Myocyte (in vitro differentiated cells): ENCODE results near the gene NCAM1. TPM values are rescaled to one million over a fixed set of nuclear protein-coding genes. Genes with fewer than 3 reads are reported as not detected.
"Not testable (repeated sequence)": the region's sequence is repeated elsewhere in the genome, so short reads cannot be mapped to it uniquely, and the experiment has no call there.

Source experiments
- DNase-seq: peaks from one replicate; pipeline ENCODE4 v3.0.0-alpha.2; 2012; ENCODE audit warnings: low read depth
- total RNA-seq: library from RNA; depleted of rRNA; stranded (reverse); fragments of >200 nt; gene quantifications from 2 replicates; pipeline ENCODE4 v1.2.3, GENCODE V29; 2014

NCAM1 gene
- total RNA-seq, 1 donor from 2014 or later = 591 TPM

- peak; percentile 20 for DNase-seq
Measured at GRCh38 chr11:113296447-113297205, 335.4 kb downstream of the NCAM1 start.

DNA sequence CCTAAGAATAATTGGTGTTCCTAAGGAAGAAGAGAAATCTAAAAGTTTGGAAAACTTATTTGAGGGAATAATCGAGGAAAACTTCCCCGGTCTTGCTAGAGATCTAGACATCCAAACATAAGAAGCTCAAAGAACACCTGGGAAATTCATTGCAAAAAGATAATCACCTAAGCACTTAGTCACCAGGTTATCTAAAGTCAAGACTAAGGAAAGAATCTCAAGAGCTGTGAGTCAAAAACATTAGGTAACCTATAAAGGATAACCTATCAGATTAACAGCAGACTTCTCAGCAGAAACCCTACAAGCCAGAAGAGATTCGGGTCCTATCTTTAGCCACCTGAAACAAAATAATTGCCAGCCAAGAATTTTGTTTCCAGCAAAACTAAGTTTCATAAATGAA lies 337.3 kb downstream of the NCAM1 start:
- not testable (repeated sequence) for DNase-seq

- no peak for DNase-seq
Measured at GRCh38 chr11:113304916-113305315, 343.7 kb downstream of the NCAM1 start.

GRCh38 chr11:113305440-113306336 lies 344.5 kb downstream of the NCAM1 start:
- DNase-seq = peak; percentile 78

DNA sequence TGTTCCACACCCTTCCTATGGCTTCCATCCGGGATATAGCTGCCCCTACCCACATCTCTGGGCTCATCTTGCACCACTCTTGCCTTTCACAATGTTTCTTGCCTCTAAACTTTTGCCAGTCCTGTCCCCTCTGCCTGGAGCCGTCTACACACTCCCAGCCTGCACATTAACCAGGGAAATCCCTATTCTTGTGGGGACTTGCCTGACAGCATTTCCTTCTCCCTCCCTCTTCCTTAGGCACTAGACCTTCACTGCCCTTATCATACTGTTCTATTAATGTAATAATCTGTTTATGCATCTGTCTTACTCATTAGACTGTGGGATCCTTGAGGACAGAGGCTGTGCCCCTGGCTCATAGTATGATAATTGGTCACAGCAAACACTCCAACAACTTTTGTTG lies 347.4 kb downstream of the NCAM1 start:
- DNase-seq = no peak

- DNase-seq = peak; percentile 77
Measured at GRCh38 chr11:113311536-113311935, 350.3 kb downstream of the NCAM1 start.

- DNase-seq = peak; percentile 54
Measured at GRCh38 chr11:113313601-113314000, 352.4 kb downstream of the NCAM1 start.

DNA sequence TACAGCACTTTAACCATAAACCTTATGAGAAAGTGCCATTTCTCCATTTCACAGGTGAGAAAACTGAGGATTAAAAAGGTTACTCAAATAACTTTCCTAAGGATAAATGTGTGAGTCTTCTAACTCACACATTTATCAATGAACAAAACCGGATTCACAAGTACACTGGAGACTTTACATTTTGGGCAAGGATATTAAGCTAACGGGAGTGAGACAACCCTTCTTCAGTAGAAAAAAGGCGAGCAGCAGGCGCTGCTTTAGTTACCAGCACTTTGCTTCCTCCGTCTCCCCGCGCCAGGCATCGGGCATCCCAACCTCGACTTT lies 352.8 kb downstream of the NCAM1 start:
- no peak for DNase-seq

DNA sequence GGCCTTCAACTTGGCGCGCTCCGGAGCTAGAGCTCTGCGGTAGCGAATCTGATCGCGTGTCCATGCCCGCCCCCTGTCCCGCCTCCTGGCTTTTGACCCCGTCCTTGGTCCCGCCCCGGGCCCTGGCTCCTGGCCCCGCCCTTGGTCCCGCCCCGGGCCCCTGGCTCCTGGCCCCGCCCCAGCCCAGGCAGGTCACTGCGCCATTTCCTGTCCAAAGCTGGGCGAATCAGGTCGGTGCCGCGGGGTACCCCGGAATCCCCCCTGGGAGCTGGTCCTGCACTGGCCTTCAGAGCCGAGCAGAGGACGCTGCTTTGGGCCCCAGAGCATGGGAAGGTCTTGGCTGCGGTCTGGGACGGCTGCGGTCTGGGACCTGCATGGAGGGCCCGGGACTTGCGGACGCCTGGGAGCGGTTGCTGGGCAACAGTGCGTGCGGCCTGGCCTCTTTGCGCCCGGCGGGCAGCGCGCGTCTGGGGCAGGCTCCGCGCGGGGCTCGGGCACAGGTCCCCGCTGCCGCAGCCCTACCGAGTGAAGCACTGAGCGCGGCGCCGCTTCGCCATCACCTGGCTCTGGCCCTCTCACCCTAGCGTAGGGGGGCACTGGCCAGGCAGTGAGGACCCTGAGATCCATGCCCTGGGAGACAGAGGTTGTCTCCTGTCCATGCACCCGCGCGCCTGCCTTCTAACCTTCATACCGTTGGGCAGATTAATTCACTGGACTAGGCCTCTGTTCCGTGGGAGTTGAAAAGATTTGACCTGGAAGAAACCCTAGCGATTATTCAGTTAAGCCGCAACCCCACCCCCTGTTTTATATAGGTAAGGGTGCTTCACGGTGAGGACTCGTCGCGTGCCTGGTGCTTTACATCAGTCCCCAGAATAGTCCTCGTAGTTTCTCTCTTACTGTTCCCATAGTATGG lies 353.4 kb downstream of the NCAM1 start, which contains the start of gene TTC12:
Gene TTC12 (plus strand): TSS at position 195 of the 913 bp plus-strand sequence. CDS start 1,675 bp downstream, outside the sequence.
- DNase-seq = peak; percentile 96

- no peak for DNase-seq
Measured at GRCh38 chr11:113315811-113316210, 354.6 kb downstream of the NCAM1 start.

- no peak for DNase-seq
Measured at GRCh38 chr11:113316256-113316655, 355.0 kb downstream of the NCAM1 start.

DNA sequence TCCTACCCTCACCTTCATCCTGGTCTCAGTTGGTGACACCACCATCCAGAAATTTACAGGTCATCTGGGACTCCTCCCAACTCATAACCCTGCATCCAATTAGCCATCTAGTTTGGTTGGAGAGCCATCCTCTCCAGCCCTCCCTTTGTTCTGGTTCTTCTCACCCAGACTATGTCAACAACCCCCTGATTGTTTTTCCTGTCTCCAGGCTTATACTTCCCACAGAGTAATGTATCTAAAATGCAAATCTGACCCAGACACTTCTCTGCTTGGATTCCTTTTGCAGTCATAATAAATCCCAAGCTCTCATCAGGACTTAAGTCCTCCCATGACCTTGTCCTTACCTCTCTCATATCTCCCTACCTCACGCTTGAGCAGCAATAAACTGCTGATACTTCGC lies 356.1 kb downstream of the NCAM1 start:
- no peak for DNase-seq

GRCh38 chr11:113319085-113319484 lies 357.9 kb downstream of the NCAM1 start:
- DNase-seq = no peak

GRCh38 chr11:113322158-113322557 lies 360.9 kb downstream of the NCAM1 start:
- no peak for DNase-seq

- DNase-seq = no peak
Measured at GRCh38 chr11:113324250-113324649, 363.0 kb downstream of the NCAM1 start.
